ENCODE measurements around the gene ACTR6. TPM values are rescaled to one million over a fixed set of nuclear protein-coding genes. Genes with fewer than 3 reads are reported as not detected.

Gene ACTR6
- polyA plus RNA-seq, 1 donor (not counting 4 experiments of a cell fraction or from before 2014, with no cell fraction given), result 33.1 TPM

GRCh38 chr12:100248886-100249285 is 48.3 kb downstream of the ACTR6 start:
- dilution Hi-C loops (cut with MboI; ENCODE audit: extremely low pct_ligation_motif_present, low sequenced_read_pairs), result no loop called here

GRCh38 chr12:100249941-100250340 is 49.3 kb downstream of the ACTR6 start:
- no peaks in the 10 kb centered on the region for H3K36me3 ChIP-seq (ENCODE audit: control insufficient read depth in 2 of 2, extremely low read depth in 1 of 2, insufficient read depth in 2 of 2, low read length in 2 of 2)
- DNase-seq (ENCODE audit: low read depth, low spot score), result no peak
- H3K4me1 ChIP-seq (ENCODE audit: control insufficient read depth, extremely low read depth, insufficient read depth, low read length), result no peaks in the 10 kb centered on the region
- H3K9me3 ChIP-seq (ENCODE audit: control insufficient read depth, low read depth, low read length), result no peaks in the 10 kb centered on the region
- H3K4me3 ChIP-seq (ENCODE audit: control insufficient read depth in 2 of 3, extremely low read depth in 1 of 3, insufficient read depth in 2 of 3, low read depth in 1 of 3, low read length in 3 of 3), result no peak overlapping the region
- no peak overlapping the region for H3K9ac ChIP-seq (ENCODE audit: control insufficient read depth, extremely low read depth, insufficient read depth, low read length)
- dilution Hi-C loops (cut with MboI; ENCODE audit: extremely low pct_ligation_motif_present, low sequenced_read_pairs), result no loop called here
- H3K4me2 ChIP-seq (ENCODE audit: control insufficient read depth, extremely low read depth, insufficient read depth, low read depth, low read length), result no peak overlapping the region
- TF ChIP-seq CTCF (optimal IDR thresholded peaks at IDR 0.05 in 1 of 3, IDR thresholded peaks at IDR 0.05 in 1 of 3, conservative IDR thresholded peaks at IDR 0.05 in 1 of 3; ENCODE audit: extremely low read depth in 1 of 3, insufficient read depth in 2 of 3, low read length in 3 of 3) (no peak), EZH2 (IDR thresholded peaks at IDR 0.05; ENCODE audit: low read length) (no peak)
- no peak overlapping the region for H3K27ac ChIP-seq (ENCODE audit: control insufficient read depth, insufficient read depth, low read length)
- no peaks in the 10 kb centered on the region for H3K79me2 ChIP-seq (ENCODE audit: control insufficient read depth, insufficient read depth, low read length)
- no peak for FAIRE-seq
- H2AFZ ChIP-seq (ENCODE audit: control insufficient read depth, low read length), result no peak overlapping the region
- no peaks in the 10 kb centered on the region for H3K27me3 ChIP-seq (ENCODE audit: control insufficient read depth, extremely low read depth, insufficient read depth, low read length)
- no peaks in the 10 kb centered on the region for H4K20me1 ChIP-seq (ENCODE audit: control insufficient read depth, extremely low read depth, insufficient read depth, low read length)
- no peaks in the 10 kb centered on the region for H3K9me1 ChIP-seq (ENCODE audit: control insufficient read depth, extremely low read depth, insufficient read depth, low read length)

More at GRCh38 chr12:100248886-100249285, 48.3 kb downstream of the ACTR6 start:
- Histone ChIP-seq H3K4me3 (ENCODE audit: control insufficient read depth in 2 of 3, extremely low read depth in 1 of 3, insufficient read depth in 2 of 3, low read depth in 1 of 3, low read length in 3 of 3) (no peak overlapping the region), H3K9me1 (ENCODE audit: control insufficient read depth, extremely low read depth, insufficient read depth, low read length) (no peaks in the 10 kb centered on the region), H2AFZ (ENCODE audit: control insufficient read depth, low read length) (no peak overlapping the region), H3K79me2 (ENCODE audit: control insufficient read depth, insufficient read depth, low read length) (no peaks in the 10 kb centered on the region), H3K27me3 (ENCODE audit: control insufficient read depth, extremely low read depth, insufficient read depth, low read length) (no peaks in the 10 kb centered on the region), H3K9me3 (ENCODE audit: control insufficient read depth, low read depth, low read length) (no peaks in the 10 kb centered on the region), H3K4me2 (ENCODE audit: control insufficient read depth, extremely low read depth, insufficient read depth, low read depth, low read length) (no peak overlapping the region), H3K4me1 (ENCODE audit: control insufficient read depth, extremely low read depth, insufficient read depth, low read length) (no peaks in the 10 kb centered on the region), H4K20me1 (ENCODE audit: control insufficient read depth, extremely low read depth, insufficient read depth, low read length) (no peaks in the 10 kb centered on the region), H3K27ac (ENCODE audit: control insufficient read depth, insufficient read depth, low read length) (no peak overlapping the region), H3K9ac (ENCODE audit: control insufficient read depth, extremely low read depth, insufficient read depth, low read length) (no peak overlapping the region), H3K36me3 (ENCODE audit: control insufficient read depth in 2 of 2, extremely low read depth in 1 of 2, insufficient read depth in 2 of 2, low read length in 2 of 2) (no peaks in the 10 kb centered on the region)
- no peak for DNase-seq (ENCODE audit: low read depth, low spot score)
- no peak for FAIRE-seq
- TF ChIP-seq CTCF (optimal IDR thresholded peaks at IDR 0.05 in 1 of 3, IDR thresholded peaks at IDR 0.05 in 1 of 3, conservative IDR thresholded peaks at IDR 0.05 in 1 of 3; ENCODE audit: extremely low read depth in 1 of 3, insufficient read depth in 2 of 3, low read length in 3 of 3) (no peak), EZH2 (IDR thresholded peaks at IDR 0.05; ENCODE audit: low read length) (no peak)
